Brain pericyte (primary cell): ENCODE data around the gene NRIP2.

ENCODE experiments used
- DNase-seq: peaks from one replicate; pipeline ENCODE4 v3.0.0-alpha.2; 2012; ENCODE audit warnings: low read depth, low spot score

The NRIP2 gene

GRCh38 chr12:2845280-2845679, 10.4 kb upstream of the NRIP2 start:
- DNase-seq, result no peak

GRCh38 chr12:2844786-2845185, 10.0 kb upstream of the NRIP2 start:
- no peak for DNase-seq

GRCh38 chr12:2842948-2843347, 8.1 kb upstream of the NRIP2 start:
- no peak for DNase-seq

GRCh38 chr12:2841056-2841650, 6.3 kb upstream of the NRIP2 start:
- DNase-seq, result no peak

GRCh38 chr12:2836574-2836973, 1.7 kb upstream of the NRIP2 start:
- DNase-seq, result no peak

- DNase-seq, result no peak
Observed at GRCh38 chr12:2835691-2836403, 1.0 kb upstream of the NRIP2 start.

GRCh38 chr12:2833810-2834209, 1.0 kb downstream of the NRIP2 start:
- DNase-seq, result no peak

- no peak for DNase-seq
Observed at GRCh38 chr12:2833327-2833726, 1.5 kb downstream of the NRIP2 start.

- no peak for DNase-seq
Observed at GRCh38 chr12:2832550-2833127, 2.2 kb downstream of the NRIP2 start.

- DNase-seq, result no peak
Observed at GRCh38 chr12:2829275-2829674, 5.6 kb downstream of the NRIP2 start.

- DNase-seq, result no peak
Observed at GRCh38 chr12:2826721-2827515, 7.9 kb downstream of the NRIP2 start.

- DNase-seq, result no peak
Observed at GRCh38 chr12:2826036-2826435, 8.8 kb downstream of the NRIP2 start.

- DNase-seq, result no peak
Observed at GRCh38 chr12:2825132-2825531, 9.7 kb downstream of the NRIP2 start.

- DNase-seq, result no peak
Observed at GRCh38 chr12:2824541-2824940, 10.3 kb downstream of the NRIP2 start.

- DNase-seq, result no peak
Observed at GRCh38 chr12:2823483-2823882, 11.4 kb downstream of the NRIP2 start.

- no peak for DNase-seq
Observed at GRCh38 chr12:2820432-2820831, 14.4 kb downstream of the NRIP2 start.

GRCh38 chr12:2819810-2820209, 15.0 kb downstream of the NRIP2 start:
- no peak for DNase-seq

- no peak for DNase-seq
Observed at GRCh38 chr12:2813214-2814185, 21.3 kb downstream of the NRIP2 start.

GRCh38 chr12:2812290-2813213, 22.3 kb downstream of the NRIP2 start, which contains the start of gene ITFG2:
Gene ITFG2, plus strand, starts transcription at chr12:2812668. Its CDS starts 93 bp downstream, at chr12:2812761.
- DNase-seq, result peak; percentile 94

- DNase-seq, result no peak
Observed at GRCh38 chr12:2811801-2812200, 23.0 kb downstream of the NRIP2 start.
